H9 (cell line): Measurements from ENCODE around the gene BICD2. TPM values are rescaled to one million over a fixed set of nuclear protein-coding genes. Genes with fewer than 3 reads are reported as not detected.

ENCODE experiments used
- DNase-seq: peaks from one replicate; pipeline ENCODE4 v3.0.0-alpha.2; 2017
- H2AFZ ChIP-seq: one replicate; pipeline ENCODE4 v1.6.1; 2013; ENCODE audit warnings: mild to moderate bottlenecking, low read length, control low read depth, moderate library complexity
- H2AK5ac ChIP-seq: 2 replicates; pipeline ENCODE4 v1.6.1; 2013; ENCODE audit warnings: low read length, control low read depth, mixed read lengths; ENCODE audit not compliant: insufficient read length
- H2BK120ac ChIP-seq: one replicate; pipeline ENCODE4 v1.6.1; 2013; ENCODE audit warnings: low read depth, mild to moderate bottlenecking, low read length, control low read depth, inconsistent platforms; ENCODE audit not compliant: poor library complexity, severe bottlenecking
- H2BK12ac ChIP-seq: 2 replicates; pipeline ENCODE4 v1.6.1; 2013; ENCODE audit warnings: low read length, control low read depth, mixed read lengths, low read depth; ENCODE audit not compliant: insufficient read length
- H2BK15ac ChIP-seq: 2 replicates; pipeline ENCODE4 v1.6.1; 2013; ENCODE audit warnings: low read depth, low read length, control low read depth
- H2BK20ac ChIP-seq: one replicate; pipeline ENCODE4 v1.6.1; 2013; ENCODE audit warnings: low read depth, mild to moderate bottlenecking, low read length, control low read depth, inconsistent platforms; ENCODE audit not compliant: poor library complexity, severe bottlenecking
- H2BK5ac ChIP-seq: 2 replicates; pipeline ENCODE4 v1.6.1; 2013; ENCODE audit warnings: low read length, control low read depth, mixed read lengths; ENCODE audit not compliant: insufficient read length
- H3K14ac ChIP-seq: 2 replicates; pipeline ENCODE4 v1.6.1; 2013; ENCODE audit warnings: low read length, control low read depth; ENCODE audit not compliant: insufficient read depth
- H3K18ac ChIP-seq: 2 replicates; pipeline ENCODE4 v1.6.1; 2013; ENCODE audit warnings: low read depth, mild to moderate bottlenecking, mixed read lengths, low read length, control low read depth; ENCODE audit not compliant: insufficient read length
- H3K23ac ChIP-seq: 2 replicates; pipeline ENCODE4 v1.6.1; 2013; ENCODE audit warnings: low read length, control low read depth, mixed read lengths, low read depth; ENCODE audit not compliant: insufficient read length
- H3K23me2 ChIP-seq: 2 replicates; pipeline ENCODE4 v1.6.1; 2013; ENCODE audit warnings: low read depth, mild to moderate bottlenecking, mixed read lengths, low read length, control low read depth; ENCODE audit not compliant: insufficient read length, poor library complexity, severe bottlenecking
- H3K27ac ChIP-seq: 2 replicates; pipeline ENCODE4 v1.5.1; 2013; ENCODE audit warnings: low read length, control low read depth, mixed read lengths, low read depth; ENCODE audit not compliant: insufficient read length
- H3K27me3 ChIP-seq: 2 replicates; pipeline ENCODE4 v1.6.1; 2013; ENCODE audit warnings: low read length, control low read depth, inconsistent platforms; ENCODE audit not compliant: insufficient read depth
- H3K4ac ChIP-seq: 2 replicates; pipeline ENCODE4 v1.6.1; 2013; ENCODE audit warnings: low read depth, mild to moderate bottlenecking, control low read depth, inconsistent platforms, low read length, moderate library complexity
- H3K4me1 ChIP-seq: 2 replicates; pipeline ENCODE4 v1.6.1; 2013; ENCODE audit warnings: low read length, control low read depth, inconsistent platforms; ENCODE audit not compliant: insufficient read depth
- H3K4me2 ChIP-seq: 2 replicates; pipeline ENCODE4 v1.6.1; 2013; ENCODE audit warnings: low read length, control low read depth, mixed read lengths; ENCODE audit not compliant: insufficient read length, insufficient read depth
- H3K56ac ChIP-seq: 2 replicates; pipeline ENCODE4 v1.6.1; 2013; ENCODE audit warnings: low read depth, mild to moderate bottlenecking, mixed read lengths, low read length, control low read depth; ENCODE audit not compliant: insufficient read length
- H3K79me1 ChIP-seq: 2 replicates; pipeline ENCODE4 v1.6.1; 2013; ENCODE audit warnings: low read depth, mild to moderate bottlenecking, moderate library complexity, low read length, control low read depth, inconsistent platforms; ENCODE audit not compliant: insufficient read depth, poor library complexity, severe bottlenecking
- H3K79me2 ChIP-seq: 2 replicates; pipeline ENCODE4 v1.6.1; 2013; ENCODE audit warnings: low read length, control low read depth, inconsistent platforms; ENCODE audit not compliant: insufficient read depth
- H3K9ac ChIP-seq: 2 replicates; pipeline ENCODE4 v1.6.1; 2013; ENCODE audit warnings: low read length, control low read depth, mixed read lengths; ENCODE audit not compliant: insufficient read length; ENCODE audit errors: extremely low read depth
- H3K9me3 ChIP-seq: one replicate; pipeline ENCODE4 v1.6.1; 2013; ENCODE audit warnings: low read depth, low read length, inconsistent platforms; ENCODE audit not compliant: control insufficient read depth
- H3T11ph ChIP-seq: one replicate; pipeline ENCODE4 v1.6.1; 2013; ENCODE audit warnings: mild to moderate bottlenecking, low read length, control low read depth, inconsistent platforms
- H4K20me1 ChIP-seq: one replicate; pipeline ENCODE4 v1.6.1; 2013; ENCODE audit not compliant: control insufficient read depth, insufficient read length, insufficient read depth
- H4K5ac ChIP-seq: 2 replicates; pipeline ENCODE4 v1.6.1; 2013; ENCODE audit warnings: low read depth, mild to moderate bottlenecking, mixed read lengths, low read length, control low read depth; ENCODE audit not compliant: insufficient read length
- H4K8ac ChIP-seq: replicated peaks from 2 replicates; pipeline ENCODE4 v1.6.1; 2013; ENCODE audit warnings: low read length, control low read depth, mixed read lengths, low read depth; ENCODE audit not compliant: insufficient read length
- H4K91ac ChIP-seq: 2 replicates; pipeline ENCODE4 v1.6.1; 2013; ENCODE audit warnings: low read depth, mild to moderate bottlenecking, moderate library complexity, mixed read lengths, low read length, control low read depth; ENCODE audit not compliant: insufficient read length
- H3K27ac Mint-ChIP-seq, 3 experiments: 2 replicates in 2 of 3; 3 replicates in 1 of 3; pipeline ENCODE4 v1.8.0; 2020 to 2021; ENCODE audit warnings: mixed read lengths in 3 of 3, mild to moderate bottlenecking in 1 of 3, moderate library complexity in 1 of 3
- H3K27me3 Mint-ChIP-seq: 2 replicates; pipeline ENCODE4 v1.8.0; 2021; ENCODE audit warnings: low read depth, mild to moderate bottlenecking, moderate library complexity, mixed read lengths
- H3K36me3 Mint-ChIP-seq, 3 experiments: 2 replicates in 2 of 3; 3 replicates in 1 of 3; pipeline ENCODE4 v1.8.0; 2020 to 2021; ENCODE audit warnings: low read depth in 3 of 3, mixed read lengths in 3 of 3; ENCODE audit not compliant: insufficient read depth in 1 of 3
- H3K4me1 Mint-ChIP-seq, 2 experiments: 2 replicates each; pipeline ENCODE4 v1.8.0; 2020; ENCODE audit warnings: mixed read lengths in 2 of 2
- H3K4me3 Mint-ChIP-seq, 2 experiments: 2 replicates in 1 of 2; 3 replicates in 1 of 2; pipeline ENCODE4 v1.8.0; 2020 to 2021; ENCODE audit warnings: mild to moderate bottlenecking in 2 of 2, mixed read lengths in 2 of 2, moderate library complexity in 1 of 2
- H3K9me3 Mint-ChIP-seq, 2 experiments: 2 replicates in 1 of 2; 3 replicates in 1 of 2; pipeline ENCODE4 v1.8.0; 2020; ENCODE audit warnings: mild to moderate bottlenecking in 2 of 2, mixed read lengths in 2 of 2, moderate library complexity in 1 of 2
- CTCF ChIP-seq: fragments of 200-600 bp; sonication (generic); conservative IDR thresholded peaks from 3 replicates; pipeline ENCODE4 v1.8.0; 2021; ENCODE audit warnings: antibody characterized with exemption, mild to moderate bottlenecking
- WGBS: extraction: QIAGEN DNeasy Blood & Tissue Kit; methylation state at CpG from one replicate; pipeline ENCODE4 v1.1.7; 2013; ENCODE audit warnings: missing lambda C conversion rate, low lambda C conversion rate, mixed read lengths; ENCODE audit not compliant: insufficient read length; ENCODE audit errors: extremely low coverage; 5-methylcytosine and 5-hydroxymethylcytosine counted together
- total RNA-seq: library from RNA; stranded (reverse); gene quantifications from 2 replicates; pipeline ENCODE4 v1.2.1, GENCODE V29; 2021

BICD2 gene
- total RNA-seq, 1 experiment from 2014 or later, result 22.3 TPM

DNA sequence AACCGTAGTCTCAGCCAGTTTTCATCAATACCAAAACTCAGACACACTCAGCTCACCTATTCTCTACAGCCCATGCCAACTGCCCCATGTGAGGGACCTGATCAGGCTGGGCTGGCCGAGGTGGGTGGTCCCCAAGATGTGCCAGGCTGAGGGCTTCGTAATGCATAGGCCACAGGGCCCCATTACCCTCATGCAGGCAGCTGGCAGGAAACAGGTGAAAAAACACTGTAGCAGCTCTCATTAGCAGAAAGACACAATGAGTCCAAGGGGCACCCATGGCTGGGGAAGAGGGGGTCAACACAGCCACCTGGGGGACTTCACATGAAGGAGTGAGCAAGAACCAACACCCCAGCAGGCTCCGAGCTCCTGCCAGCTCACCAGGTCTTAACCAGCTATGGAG, 102.9 kb downstream of the BICD2 start:
- no peak overlapping the region for H3K4me3 Mint-ChIP-seq
- Histone ChIP-seq H3K27ac (no peak overlapping the region), H2BK15ac (no peak overlapping the region), H3K9ac (no peak overlapping the region), H2BK20ac (no peak overlapping the region), H3K79me2 (peaks cover 8% of the 10 kb centered on the region; the same call in 1 of the 2 replicates), H3K79me1 (peaks cover 14% of the 10 kb centered on the region), H3K4me2 (no peak overlapping the region), H2BK120ac (no peak overlapping the region), H2BK5ac (no peak overlapping the region), H3K18ac (no peak overlapping the region), H4K91ac (no peak overlapping the region), H3T11ph (no peak overlapping the region), H3K14ac (no peak overlapping the region), H3K4ac (no peak overlapping the region), H4K5ac (no peak overlapping the region), H4K20me1 (no peaks in the 10 kb centered on the region), H4K8ac (no peak overlapping the region), H3K9me3 (no peaks in the 10 kb centered on the region), H2AK5ac (no peak overlapping the region), H3K56ac (no peak overlapping the region), H3K23me2 (no peaks in the 10 kb centered on the region), H3K23ac (no peak overlapping the region), H3K4me1 (peaks cover 7% of the 10 kb centered on the region; the same call in 1 of the 2 replicates), H2AFZ (no peak overlapping the region), H2BK12ac (no peak overlapping the region), H3K27me3 (no peaks in the 10 kb centered on the region)
- H3K27me3 Mint-ChIP-seq, result no peaks in the 10 kb centered on the region
- peaks cover 21 to 26% of the 10 kb centered on the region in 2 experiments for H3K4me1 Mint-ChIP-seq
- no peak for DNase-seq
- peaks cover 0 to 9% (median 0%) of the 10 kb centered on the region in 3 experiments; a peak in 4 of 7 replicates for H3K36me3 Mint-ChIP-seq
- no peak for TF ChIP-seq CTCF
- peak overlapping the region in 2 of 3 experiments; percentile 74 to 88; a peak in 1 of 7 replicates for H3K27ac Mint-ChIP-seq
- H3K9me3 Mint-ChIP-seq, result no peaks in the 10 kb centered on the region
- WGBS, result no CpG with 5 or more reads among the region's 4 CpGs

Other genes starting within 250 kb of the BICD2 start
- gene ECM2, start 228.8 kb downstream of the BICD2 start, total RNA-seq, result not detected in 2 replicates
- gene IPPK, start 94.7 kb downstream of the BICD2 start, total RNA-seq, result 10.7 and 12.9 TPM in 2 replicates
- 9.1 and 10.2 TPM in 2 replicates for gene ZNF484, start 113.2 kb upstream of the BICD2 start, total RNA-seq
- gene FGD3, start 182.7 kb upstream of the BICD2 start, total RNA-seq, result 1.7 and 1.8 TPM in 2 replicates